Measurements from ENCODE around the gene NLRP9. TPM values are rescaled to one million over a fixed set of nuclear protein-coding genes. Genes with fewer than 3 reads are reported as not detected.

NLRP9 gene
- total and polyA plus RNA-seq, 2 experiments from 2014 or later, result not detected

GRCh38 chr19:55677572-55678028 lies 60.6 kb downstream of the NLRP9 start:
- DNase-seq (ENCODE audit: low spot score), result no peak
- H4K20me1 ChIP-seq (ENCODE audit: insufficient read depth, poor library complexity, severe bottlenecking), result peaks cover 60% of the 10 kb centered on the region
- peaks cover 27% of the 10 kb centered on the region for H3K4me1 ChIP-seq (ENCODE audit: insufficient read depth)
- no peak overlapping the region for H2AFZ ChIP-seq
- 51% methylated on average over 6 of the region's 6 CpGs for WGBS (ENCODE audit: low lambda C conversion rate, missing lambda C conversion rate)
- no peaks in the 10 kb centered on the region for H3K36me3 ChIP-seq (replicated peaks; ENCODE audit: insufficient read depth, low read depth)
- peaks cover 91% of the 10 kb centered on the region for H3K79me2 ChIP-seq
- H3K4me3 ChIP-seq, result no peak overlapping the region
- peak overlapping the region; percentile 90 for H3K27ac ChIP-seq
- H3K9me2 ChIP-seq (replicated peaks; ENCODE audit: insufficient read depth), result no peaks in the 10 kb centered on the region
- no peaks in the 10 kb centered on the region for H3K27me3 ChIP-seq
- peak overlapping the region; percentile 95 for H3K4me2 ChIP-seq
- TF ChIP-seq EZH2 (IDR thresholded peaks at IDR 0.05; ENCODE audit: borderline replicate concordance) (no peak), EZH2phosphoT487 (IDR thresholded peaks at IDR 0.05; ENCODE audit: low read depth, severe bottlenecking, unreplicated experiment) (no peak), CTCF (IDR thresholded peaks at IDR 0.05; ENCODE audit: poor library complexity) (no peak)
- H3K9me3 ChIP-seq (ENCODE audit: low read depth), result no peaks in the 10 kb centered on the region

- peak overlapping the region; percentile 90 for H3K27ac ChIP-seq
- no peaks in the 10 kb centered on the region for H3K9me3 ChIP-seq (ENCODE audit: low read depth)
- H3K27me3 ChIP-seq, result no peaks in the 10 kb centered on the region
- peaks cover 65% of the 10 kb centered on the region for H4K20me1 ChIP-seq (ENCODE audit: insufficient read depth, poor library complexity, severe bottlenecking)
- H3K79me2 ChIP-seq, result peaks cover 91% of the 10 kb centered on the region
- peak overlapping the region; percentile 95 for H3K4me2 ChIP-seq
- no peaks in the 10 kb centered on the region for H3K36me3 ChIP-seq (replicated peaks; ENCODE audit: insufficient read depth, low read depth)
- TF ChIP-seq EZH2 (IDR thresholded peaks at IDR 0.05; ENCODE audit: borderline replicate concordance) (no peak), CTCF (IDR thresholded peaks at IDR 0.05; ENCODE audit: poor library complexity) (no peak), EZH2phosphoT487 (IDR thresholded peaks at IDR 0.05; ENCODE audit: low read depth, severe bottlenecking, unreplicated experiment) (no peak)
- no peak overlapping the region for H2AFZ ChIP-seq
- peaks cover 27% of the 10 kb centered on the region for H3K4me1 ChIP-seq (ENCODE audit: insufficient read depth)
- no peak overlapping the region for H3K4me3 ChIP-seq
- no peak for DNase-seq (ENCODE audit: low spot score)
- H3K9me2 ChIP-seq (replicated peaks; ENCODE audit: insufficient read depth), result no peaks in the 10 kb centered on the region
- WGBS (ENCODE audit: low lambda C conversion rate, missing lambda C conversion rate), result 81% methylated on average over 7 of the region's 7 CpGs
Measured at GRCh38 chr19:55676889-55677505, 61.2 kb downstream of the NLRP9 start.

- H3K36me3 ChIP-seq (replicated peaks; ENCODE audit: insufficient read depth, low read depth), result no peaks in the 10 kb centered on the region
- no peak for DNase-seq (ENCODE audit: low spot score)
- 89% methylated on average over 5 of the region's 5 CpGs for WGBS (ENCODE audit: low lambda C conversion rate, missing lambda C conversion rate)
- H3K79me2 ChIP-seq, result peaks cover 91% of the 10 kb centered on the region
- no peaks in the 10 kb centered on the region for H3K9me2 ChIP-seq (replicated peaks; ENCODE audit: insufficient read depth)
- H3K9me3 ChIP-seq (ENCODE audit: low read depth), result no peaks in the 10 kb centered on the region
- peak overlapping the region; percentile 74 for H3K4me3 ChIP-seq
- no peaks in the 10 kb centered on the region for H3K27me3 ChIP-seq
- no peak overlapping the region for H2AFZ ChIP-seq
- peak overlapping the region; percentile 90 for H3K27ac ChIP-seq
- peak overlapping the region; percentile 95 for H3K4me2 ChIP-seq
- peaks cover 27% of the 10 kb centered on the region for H3K4me1 ChIP-seq (ENCODE audit: insufficient read depth)
- TF ChIP-seq EZH2 (IDR thresholded peaks at IDR 0.05; ENCODE audit: borderline replicate concordance) (no peak), CTCF (IDR thresholded peaks at IDR 0.05; ENCODE audit: poor library complexity) (no peak), EZH2phosphoT487 (IDR thresholded peaks at IDR 0.05; ENCODE audit: low read depth, severe bottlenecking, unreplicated experiment) (no peak)
- peaks cover 65% of the 10 kb centered on the region for H4K20me1 ChIP-seq (ENCODE audit: insufficient read depth, poor library complexity, severe bottlenecking)
Measured at GRCh38 chr19:55676383-55676782, 61.8 kb downstream of the NLRP9 start.
